ENCODE measurements around the gene TCFL5.

- TF ChIP-seq MYC (IDR thresholded peaks at IDR 0.05; ENCODE audit: low read depth, low read length) (no peak), GATA2 (IDR thresholded peaks at IDR 0.05; ENCODE audit: insufficient read depth, insufficient read length, low read depth, low read length) (no peak), POLR2AphosphoS5 (IDR thresholded peaks at IDR 0.05; ENCODE audit: insufficient read depth, low read depth, low read length) (no peak)
- TF ChIP-seq, protein P1, sequence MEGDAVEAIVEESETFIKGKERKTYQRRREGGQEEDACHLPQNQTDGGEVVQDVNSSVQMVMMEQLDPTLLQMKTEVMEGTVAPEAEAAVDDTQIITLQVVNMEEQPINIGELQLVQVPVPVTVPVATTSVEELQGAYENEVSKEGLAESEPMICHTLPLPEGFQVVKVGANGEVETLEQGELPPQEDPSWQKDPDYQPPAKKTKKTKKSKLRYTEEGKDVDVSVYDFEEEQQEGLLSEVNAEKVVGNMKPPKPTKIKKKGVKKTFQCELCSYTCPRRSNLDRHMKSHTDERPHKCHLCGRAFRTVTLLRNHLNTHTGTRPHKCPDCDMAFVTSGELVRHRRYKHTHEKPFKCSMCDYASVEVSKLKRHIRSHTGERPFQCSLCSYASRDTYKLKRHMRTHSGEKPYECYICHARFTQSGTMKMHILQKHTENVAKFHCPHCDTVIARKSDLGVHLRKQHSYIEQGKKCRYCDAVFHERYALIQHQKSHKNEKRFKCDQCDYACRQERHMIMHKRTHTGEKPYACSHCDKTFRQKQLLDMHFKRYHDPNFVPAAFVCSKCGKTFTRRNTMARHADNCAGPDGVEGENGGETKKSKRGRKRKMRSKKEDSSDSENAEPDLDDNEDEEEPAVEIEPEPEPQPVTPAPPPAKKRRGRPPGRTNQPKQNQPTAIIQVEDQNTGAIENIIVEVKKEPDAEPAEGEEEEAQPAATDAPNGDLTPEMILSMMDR (IDR thresholded peaks at IDR 0.05; ENCODE audit: extremely low read depth in 1 of 2, insufficient read depth in 1 of 2, low read depth in 1 of 2, low read length in 2 of 2): no peak
Observed at GRCh38 chr20:62821726-62822210, 39.9 kb downstream of the TCFL5 start.

Data from endothelial cell of umbilical vein (primary cell).